Astrocyte (in vitro differentiated cells and primary cell): ENCODE measurements around the gene COL5A2.

Experiments
- CTCF ChIP-seq: IDR thresholded peaks from 2 replicates; pipeline ENCODE4 v1.5.1; 2011; ENCODE audit warnings: low read depth, mild to moderate bottlenecking, inconsistent platforms, low read length, moderate library complexity; ENCODE audit not compliant: insufficient read depth
- EZH2 ChIP-seq: IDR thresholded peaks from 2 replicates; pipeline ENCODE4 v1.6.1; 2012; ENCODE audit warnings: mild to moderate bottlenecking, low read length, inconsistent platforms; ENCODE audit not compliant: insufficient read depth

- no peak for TF ChIP-seq CTCF
- TF ChIP-seq EZH2: no peak
Observed at GRCh38 chr2:189159717-189160116, 19.8 kb downstream of the COL5A2 start.
